Activated T-cell treated with anti-CD3 and anti-CD28 coated beads, Interleukin-2, amount 50 U/mL, for 1 hour (primary cell): ENCODE data around the gene POT1.

ENCODE experiments used
- DNase-seq: peaks from one replicate; pipeline ENCODE4 v3.0.0-alpha.2; 2020

The POT1 gene

DNA sequence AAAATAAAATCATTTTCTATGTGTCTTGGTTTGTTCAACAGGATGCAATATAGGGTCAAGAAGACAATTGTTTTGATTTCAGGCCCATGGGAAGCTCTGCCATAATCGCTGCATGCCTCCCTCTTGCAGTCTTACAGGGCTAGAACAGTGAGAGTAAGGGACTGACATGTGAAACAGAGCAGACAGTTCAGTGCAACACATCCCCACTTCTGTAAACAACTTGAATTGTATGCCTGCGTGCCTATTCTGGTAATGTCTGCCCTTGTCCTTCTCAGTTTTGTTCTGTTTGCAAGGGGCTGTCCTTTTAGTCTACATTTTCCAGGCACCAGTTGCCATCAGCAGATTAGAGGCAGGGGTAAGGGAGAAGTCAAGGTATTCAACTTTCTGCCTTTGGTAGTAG, 129.2 kb downstream of the POT1 start:
- DNase-seq, result no peak

DNA sequence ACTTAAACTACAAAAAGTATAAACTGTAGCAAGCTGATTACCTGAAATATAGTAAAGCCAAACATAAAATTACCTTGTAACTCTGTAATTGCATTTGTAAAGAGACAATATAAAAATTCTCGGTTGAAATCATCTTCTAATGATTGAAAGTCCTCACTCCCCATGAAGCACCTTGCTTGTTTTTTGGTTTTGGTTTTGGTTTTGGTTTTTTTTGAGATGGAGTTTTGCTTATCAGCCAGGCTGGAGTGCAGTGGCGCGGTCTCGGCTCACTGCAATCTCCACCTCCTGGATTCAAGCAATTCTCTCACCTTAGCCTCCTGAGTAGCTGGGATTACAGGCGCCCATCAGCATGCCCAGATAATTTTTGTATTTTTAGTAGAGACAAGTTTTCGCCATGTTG, 130.2 kb downstream of the POT1 start:
- no peak for DNase-seq

DNA sequence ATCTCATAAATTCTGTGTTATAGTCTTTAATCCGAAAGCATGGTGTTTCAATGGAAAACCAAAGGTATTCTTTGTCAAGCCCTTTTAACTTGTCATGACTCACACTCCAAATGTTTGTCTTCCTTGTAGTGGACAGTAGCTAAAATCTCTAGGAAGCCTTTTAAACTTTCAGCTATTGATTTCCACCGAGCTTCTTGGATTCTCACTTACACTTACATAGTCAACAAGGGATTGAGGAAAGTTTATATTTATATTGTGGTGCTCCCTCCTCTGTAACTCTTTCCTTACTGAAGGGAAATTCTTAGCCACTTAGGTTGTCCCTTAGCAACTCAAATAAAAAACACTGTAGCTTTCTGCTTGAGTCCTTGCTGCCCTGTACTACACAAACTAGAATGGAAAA, 132.9 kb downstream of the POT1 start:
- no peak for DNase-seq

DNA sequence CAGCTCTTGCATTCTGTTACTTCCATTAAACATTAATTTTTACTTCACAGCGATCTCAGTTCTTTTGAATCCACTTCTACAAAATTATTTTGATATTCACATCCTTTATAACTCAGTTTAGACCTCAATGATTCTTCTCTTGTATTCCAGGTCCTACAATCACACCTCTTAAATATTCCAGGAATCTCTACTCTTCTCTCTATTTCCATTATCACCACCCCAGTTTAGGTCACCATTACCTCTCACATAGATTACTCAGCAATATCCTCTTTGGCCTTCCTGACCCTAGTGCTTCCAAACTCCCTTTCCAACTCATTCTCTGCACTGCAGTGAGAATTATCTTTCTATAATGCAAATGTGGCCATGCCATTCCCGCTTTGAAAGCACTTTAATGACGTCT, 136.9 kb downstream of the POT1 start:
- DNase-seq, result no peak

DNA sequence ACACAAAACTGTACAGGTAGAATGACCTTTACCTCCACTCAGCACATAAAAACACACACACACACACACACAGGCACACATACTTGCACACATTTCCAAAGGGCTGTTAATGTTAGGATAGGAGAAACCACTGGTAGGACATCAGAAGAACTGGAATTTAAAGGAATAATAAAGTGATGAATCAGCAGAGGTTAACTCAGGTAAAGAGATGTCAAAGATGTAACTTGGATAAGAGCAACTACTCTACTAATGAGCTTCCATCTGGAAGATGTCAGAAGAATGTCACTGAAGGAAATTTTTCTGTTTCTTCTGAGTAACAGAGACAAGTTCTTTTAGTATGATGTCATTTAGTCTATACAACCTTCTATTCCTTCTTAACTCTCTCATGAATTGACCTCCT, 137.6 kb downstream of the POT1 start:
- DNase-seq, result no peak

DNA sequence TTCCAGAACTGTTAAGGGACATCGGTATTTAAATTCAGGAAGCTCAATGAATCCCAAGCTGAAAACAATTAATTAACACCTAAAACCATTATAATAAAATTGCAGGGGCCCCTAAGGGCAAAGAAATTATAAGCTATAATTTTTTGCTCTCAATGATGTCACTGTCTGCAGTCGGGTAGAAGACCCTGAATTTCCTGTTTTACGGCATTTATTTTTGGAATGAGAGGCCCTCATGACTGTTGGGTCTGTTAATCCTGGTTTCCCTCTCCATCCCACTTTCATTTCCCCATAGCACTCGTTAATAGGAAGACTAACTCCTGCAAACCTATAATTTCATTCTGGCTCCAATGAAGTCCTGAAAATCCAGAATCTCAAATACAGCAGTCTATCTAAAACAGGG, 138.2 kb downstream of the POT1 start:
- no peak for DNase-seq

DNA sequence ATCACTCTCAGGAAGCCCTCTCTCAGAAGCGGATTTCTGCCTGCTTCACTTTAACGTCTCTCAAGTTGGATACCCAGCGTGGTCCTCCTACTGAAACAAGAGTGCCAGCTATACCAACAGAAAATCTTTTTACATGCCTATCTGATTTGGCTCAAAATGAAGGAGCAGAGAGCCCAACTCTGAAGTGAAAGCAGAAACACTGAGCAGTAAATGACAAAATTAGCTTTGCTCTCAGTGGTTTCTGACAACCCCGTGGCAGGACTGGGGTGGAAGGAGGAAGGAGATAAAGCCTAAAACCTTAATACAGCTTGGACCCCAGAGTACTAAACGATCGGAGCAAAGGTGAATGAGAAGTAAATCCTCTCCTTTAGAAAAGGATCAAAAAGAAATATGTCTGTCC, 139.0 kb downstream of the POT1 start:
- no peak for DNase-seq

DNA sequence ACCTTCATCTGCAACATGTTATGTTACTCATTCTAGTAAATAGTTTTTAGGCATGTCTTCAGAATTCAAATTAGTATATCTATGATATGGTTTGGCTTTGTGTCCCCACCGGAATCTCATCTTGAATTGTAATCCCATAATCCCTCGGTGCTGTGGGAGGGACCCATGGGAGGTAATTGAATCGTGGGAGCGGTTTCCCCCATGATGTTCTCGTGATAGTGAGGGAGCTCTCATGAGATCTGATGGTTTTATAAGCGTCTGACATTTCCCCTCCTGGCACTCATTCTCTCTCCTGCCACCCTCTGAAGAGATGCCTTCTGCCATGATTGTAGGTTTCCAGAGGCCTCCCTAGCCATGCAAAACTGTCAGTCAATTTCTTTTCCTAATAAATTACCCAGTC, 143.6 kb downstream of the POT1 start:
- no peak for DNase-seq

DNA sequence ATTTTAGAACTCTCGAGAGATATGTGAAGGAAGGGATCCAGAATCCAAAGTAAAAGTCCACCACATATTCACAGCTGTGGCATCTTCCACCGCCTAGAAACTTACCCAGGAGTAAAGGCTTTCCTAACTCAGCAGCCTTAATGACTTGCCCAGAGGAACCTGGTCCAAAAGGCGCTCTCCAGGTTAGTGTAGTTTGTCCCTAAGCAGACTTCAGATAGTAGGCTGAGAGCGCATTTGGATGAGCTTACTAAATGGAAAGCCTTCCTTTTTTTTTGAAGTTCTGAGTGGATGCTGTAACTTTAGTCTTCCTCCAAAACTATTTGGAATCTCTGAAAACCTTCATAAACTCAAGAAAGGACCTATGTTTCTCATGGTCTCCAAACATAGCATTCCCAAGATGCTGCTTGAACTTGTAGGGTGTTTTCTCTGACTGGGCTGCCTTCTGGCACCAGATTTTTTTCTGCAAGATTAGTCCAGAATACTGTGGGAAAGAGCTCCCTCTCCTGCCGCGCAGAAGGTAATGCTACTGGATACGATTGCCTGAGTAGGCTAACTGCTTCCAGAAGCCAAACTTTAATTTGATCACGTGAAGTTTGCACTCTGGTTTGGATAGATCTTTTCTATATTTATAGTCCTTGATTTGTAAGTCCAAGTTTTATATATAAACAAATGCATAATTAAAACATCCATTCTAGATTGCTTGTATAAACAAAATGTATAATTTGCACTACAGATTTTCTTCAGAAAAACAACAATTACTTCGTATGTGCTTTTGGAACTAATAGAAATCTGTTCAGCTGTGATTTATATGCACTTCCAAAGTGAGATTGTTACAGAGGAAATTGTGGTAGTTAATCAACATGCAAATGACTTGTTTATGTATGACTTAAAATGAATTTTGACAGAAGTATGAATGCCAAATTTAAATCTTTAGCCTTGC, 144.5 kb downstream of the POT1 start:
- DNase-seq, result no peak

DNA sequence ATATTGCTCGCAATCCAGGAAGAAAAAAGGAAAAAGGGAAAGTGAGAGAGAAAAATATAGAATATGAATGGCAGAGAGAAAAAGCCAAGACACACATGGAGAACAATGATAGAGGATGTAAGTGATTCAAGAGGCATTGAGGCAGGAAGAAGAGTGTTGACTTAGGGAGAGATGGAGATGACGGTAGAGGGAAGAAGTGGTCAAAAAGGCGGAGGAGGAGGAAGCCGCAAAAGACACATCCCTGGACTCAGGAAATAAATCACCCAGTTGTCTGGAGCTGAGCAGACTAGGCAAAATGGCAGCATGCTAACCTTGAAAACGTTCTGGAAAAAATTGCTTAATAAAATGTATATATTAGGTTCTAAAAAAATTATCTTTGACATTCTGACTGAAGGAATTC, 146.4 kb downstream of the POT1 start:
- DNase-seq, result no peak

DNA sequence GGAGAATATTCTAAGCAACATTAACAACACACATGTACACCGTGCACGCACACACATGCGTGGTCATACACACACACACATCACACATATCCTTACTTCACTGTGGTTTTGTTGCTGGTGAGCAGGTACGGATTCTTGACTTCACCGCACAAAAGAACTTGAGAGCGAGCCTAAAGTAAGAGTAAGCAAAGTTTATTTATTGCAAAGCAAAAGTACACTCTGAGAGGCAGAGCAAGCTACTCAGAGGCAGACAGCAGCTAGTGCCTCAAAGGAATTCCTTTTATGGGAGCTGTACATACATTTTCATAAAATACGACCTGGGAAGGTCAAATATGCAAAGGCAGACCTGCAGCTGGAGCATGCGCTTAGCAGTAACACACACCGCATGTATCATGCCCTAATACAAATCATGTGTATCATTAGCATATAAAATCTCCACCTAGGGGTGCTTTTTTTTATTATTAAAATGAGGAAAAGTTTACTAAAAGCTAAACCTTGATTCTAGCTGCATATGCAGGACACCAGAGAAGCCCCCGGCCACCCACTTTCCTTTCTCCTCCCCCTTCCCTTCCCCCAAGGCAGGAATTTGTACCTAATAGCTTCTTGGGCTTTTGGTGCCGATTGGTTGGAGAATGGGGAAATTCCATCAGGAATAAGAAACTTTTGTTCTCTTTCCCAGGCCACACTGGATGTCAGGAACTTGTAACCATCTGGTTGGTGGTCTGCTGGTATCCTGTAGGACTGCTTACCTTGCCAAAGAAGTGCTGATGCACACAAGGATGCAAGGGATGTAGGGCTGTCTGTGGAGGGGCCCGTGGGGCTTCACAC, 147.5 kb downstream of the POT1 start:
- no peak for DNase-seq

DNA sequence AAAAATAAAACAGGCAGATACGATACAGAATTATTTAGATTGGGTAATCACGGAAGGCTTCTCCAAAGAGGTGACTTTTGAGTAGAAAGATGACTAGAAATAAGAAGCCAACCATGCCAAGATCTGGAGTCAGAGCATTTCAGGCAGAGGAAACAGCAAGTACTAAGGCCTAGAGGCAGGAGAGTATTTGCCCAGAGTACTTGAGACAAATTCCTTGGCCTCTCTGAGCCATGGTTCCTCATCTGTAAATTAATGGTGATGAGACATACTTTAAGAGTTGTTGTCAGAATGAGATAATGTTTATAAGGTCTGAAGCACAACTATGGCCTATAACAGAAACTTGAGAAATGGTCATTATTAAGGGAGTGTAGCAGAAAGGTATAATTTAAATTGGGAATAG, 148.2 kb downstream of the POT1 start:
- DNase-seq, result no peak

DNA sequence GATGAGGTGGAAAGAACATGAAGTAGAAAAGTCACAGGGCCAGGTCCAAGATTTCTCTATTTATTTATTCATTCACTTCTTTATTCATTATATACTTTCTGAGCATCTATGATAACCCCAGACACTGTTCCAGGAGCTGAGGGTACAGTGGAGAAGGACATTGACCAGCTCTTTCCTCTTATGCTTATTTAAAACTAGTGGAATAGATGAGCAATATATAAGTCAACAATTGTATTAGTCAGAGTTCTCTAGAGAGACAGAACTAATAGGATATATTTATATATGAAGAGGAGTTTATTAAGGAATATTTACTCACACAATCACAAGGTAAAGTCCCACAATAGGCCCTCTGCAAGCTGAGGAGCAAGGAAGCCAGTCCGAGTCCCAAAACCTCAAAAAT, 149.0 kb downstream of the POT1 start:
- DNase-seq, result no peak

DNA sequence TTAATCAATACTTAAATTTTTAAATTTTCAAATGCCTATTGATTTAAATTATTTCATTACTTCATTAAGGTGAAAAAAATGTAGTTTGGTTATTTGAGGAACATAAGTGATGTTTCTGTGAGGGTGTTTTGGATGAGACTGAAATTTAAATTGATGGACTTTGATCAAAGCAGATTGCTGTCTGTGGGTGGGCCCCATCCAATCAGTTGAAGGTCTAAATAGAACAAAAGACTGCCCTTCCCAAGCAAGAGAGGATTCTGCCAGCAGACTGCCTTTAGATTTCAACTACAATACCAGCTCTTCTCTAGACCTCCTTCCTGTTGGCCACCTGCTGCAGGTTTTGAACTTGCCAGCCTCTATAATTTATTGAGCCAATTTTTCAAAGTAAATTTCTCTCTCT, 149.6 kb downstream of the POT1 start:
- no peak for DNase-seq

DNA sequence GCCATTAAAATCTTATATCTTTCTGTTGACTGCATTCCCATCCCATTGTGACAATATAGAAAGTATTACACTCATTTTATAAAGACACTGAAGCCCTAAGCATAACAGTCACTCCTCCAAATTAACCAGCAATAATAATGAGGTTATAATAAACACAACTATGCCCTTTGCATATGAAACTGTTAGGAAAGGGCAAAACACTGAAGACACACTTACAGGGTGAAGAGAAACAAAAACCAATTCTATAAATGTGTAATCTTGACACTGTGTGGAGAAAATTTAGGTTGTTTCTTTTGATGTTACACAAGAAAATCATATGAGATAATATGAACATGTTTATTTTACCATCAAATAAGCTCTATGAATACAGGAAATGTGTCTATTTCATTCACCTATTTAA, 150.0 kb downstream of the POT1 start:
- no peak for DNase-seq

DNA sequence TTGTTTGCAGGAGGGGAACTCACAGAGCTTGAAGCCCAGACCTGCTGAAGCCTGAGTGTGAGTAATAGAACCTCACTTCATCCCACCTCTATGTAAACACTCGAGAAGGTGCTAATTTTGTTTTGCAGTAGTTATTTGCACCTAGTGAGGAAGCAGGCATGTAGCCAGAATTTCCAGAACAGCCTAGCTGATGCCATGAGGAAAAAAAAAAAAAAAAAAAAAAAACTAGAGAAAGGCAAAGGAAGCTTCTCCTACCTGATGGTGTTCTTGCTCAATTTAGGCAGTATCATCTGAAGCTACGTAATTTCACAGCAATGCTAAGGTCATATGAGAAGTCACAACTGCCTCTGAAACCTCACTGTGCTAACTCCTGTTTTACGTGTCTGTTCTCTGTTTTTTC, 150.4 kb downstream of the POT1 start:
- no peak for DNase-seq

DNA sequence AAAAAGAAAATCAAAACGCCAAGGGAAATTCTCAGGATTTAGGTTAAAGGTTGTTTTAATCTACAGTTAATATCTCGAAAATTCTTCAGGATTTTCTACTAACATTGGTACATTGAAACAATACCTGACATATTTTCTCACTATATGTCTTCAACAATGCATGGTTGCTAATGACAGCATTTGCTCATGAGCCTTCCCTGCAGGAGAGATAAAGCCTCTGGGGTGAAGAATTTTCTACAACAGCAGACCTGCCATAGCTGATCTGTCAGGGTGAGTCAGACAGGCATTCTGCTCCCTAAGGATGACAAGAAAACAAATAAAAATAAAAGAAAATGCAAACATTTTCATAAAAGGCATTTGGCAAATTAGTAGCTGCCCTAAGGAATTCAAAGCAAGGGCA, 152.4 kb downstream of the POT1 start:
- DNase-seq, result no peak

DNA sequence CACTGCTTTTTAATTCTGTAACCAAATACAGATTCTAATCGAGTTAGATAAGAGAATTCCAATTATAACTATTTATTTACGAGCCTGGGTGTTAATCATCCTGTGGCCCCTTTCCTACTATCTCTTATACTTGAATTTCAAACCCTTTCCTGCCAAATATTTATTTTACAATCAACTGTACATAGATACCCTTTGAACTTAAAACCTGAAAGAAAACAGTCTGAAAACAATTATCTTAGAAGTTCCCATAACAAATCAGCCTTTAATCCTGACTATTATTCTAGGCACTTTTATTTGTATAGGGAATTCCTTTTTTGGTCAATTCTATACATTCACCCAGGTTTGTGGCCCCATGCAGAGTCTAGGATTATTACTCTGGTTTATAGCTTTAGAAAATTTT, 153.5 kb downstream of the POT1 start:
- no peak for DNase-seq

DNA sequence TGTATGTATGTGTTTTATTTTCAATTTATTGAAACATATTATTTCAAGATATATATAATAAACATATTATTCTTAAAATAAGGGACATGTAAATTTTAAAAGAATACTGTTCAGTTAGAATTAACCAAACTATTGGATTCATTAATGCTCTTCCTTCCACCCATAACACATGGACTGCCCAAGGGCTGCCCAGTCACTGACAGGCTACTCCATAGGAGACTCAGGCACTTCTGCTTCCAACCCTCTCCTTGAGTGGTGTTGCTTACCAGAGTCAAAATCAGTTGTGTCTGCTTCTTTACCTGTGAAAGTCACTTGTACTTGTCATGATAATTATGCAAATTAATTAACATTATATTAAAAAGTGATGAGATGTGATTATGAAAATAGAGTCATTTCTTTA, 154.2 kb downstream of the POT1 start:
- DNase-seq, result no peak

DNA sequence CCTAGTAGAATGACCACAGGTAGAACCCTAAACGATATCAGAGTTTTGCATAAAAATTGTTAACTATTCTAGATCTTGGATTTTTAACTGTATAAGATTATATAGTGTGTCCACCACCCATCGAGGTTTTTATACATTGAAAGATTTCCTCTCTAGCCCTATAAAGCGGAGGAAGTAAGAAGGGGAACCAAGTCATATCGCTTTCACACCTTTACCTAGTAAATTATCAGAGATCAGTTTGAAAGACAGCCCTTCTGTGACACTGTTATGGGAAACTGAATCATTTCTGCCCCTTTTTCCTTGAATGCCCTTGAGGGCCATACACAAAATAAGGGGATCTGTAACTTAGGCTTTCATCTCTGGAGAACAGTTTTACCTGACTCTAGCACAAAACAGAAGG, 155.7 kb downstream of the POT1 start:
- no peak for DNase-seq

DNA sequence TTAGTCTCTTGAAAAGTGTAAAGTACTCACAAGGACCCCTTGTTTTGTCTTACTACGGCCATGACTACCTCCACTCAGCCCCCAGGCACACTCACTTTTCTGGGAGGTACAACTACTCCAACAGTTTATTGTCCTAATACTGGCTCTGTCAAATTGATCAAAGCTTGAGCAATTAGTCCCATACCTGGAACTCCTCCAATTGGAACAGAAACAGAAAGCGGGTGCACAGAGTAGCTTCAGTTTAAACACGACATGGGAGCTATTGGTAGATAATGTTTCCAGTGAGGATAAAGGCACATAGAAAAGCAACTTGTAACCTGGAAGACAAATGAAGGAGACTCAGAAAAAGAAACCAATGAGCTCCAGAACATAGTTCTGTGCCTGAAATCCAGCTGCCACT, 156.3 kb downstream of the POT1 start:
- DNase-seq, result no peak
